ENCODE measurements around the gene B3GNT9.
"Not testable (repeated sequence)": the region's sequence is repeated elsewhere in the genome, so short reads cannot be mapped to it uniquely, and the experiment has no call there.

B3GNT9 gene

DNA sequence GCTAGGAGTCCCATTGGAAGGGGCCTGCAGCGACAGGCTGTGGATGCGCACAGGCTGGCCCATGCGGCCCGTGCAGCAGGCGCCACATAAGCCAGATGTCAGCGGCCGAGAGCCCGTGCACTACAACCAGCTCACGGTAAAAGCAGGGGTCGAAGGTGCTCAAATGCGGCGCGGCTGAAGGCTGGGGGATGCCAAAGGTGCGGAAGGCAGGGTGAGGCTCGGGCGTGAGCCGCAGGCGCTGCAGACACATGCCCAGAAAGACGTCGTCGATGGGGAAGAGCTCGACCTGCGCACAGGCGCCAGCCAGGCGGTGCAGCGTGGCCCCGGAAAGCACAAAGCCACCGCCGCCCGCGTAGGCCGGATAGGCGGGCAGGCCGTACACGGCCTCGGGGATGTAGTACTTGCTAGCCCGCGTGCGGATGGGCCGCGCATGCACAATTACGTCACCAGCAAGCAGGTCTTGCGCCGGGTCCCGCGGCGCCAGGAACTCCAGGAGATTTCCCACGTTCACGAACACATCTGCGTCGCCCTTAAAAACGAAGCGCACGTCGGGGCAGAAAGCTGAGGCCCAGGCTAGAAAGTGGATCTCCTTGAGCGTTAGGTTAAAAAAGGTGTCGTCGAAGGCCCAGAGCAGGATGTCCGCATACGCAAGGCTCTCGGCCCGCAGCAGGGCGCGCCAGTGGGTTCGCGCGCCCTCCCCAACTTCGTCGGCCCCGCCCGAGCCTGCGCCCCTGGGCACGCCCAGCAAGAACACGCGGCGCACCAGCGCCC lies 1.3 kb downstream of the B3GNT9 start:
- DNase-seq: no peak

DNA sequence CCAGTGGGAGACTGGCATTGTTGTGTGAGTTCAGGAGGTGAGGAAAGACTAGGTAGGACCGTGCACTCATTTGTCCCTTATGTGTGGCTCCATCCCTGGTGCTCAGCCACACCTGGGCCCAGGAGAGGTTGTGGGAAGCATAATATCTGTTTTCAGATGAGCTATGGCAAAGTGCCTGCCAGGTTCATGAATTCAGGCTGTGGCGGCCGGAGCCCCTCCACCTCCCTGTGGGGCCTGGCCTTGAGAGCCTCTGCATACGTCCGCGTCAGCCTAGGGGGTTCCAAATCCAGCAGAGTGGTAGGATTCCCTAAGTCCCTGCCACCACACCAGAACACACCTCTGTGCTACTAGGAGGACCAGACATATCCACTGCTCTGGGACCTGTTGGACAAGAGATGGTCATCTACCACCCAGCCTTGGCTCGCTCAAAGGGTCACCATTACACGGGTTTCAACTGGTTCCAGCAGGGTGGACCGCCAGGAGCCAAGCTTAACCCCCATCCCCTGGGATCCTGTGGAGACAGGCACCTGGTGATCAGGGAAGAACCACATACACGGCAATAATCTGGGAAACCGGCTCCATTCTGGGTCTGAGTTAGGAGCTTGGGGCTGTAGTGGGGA lies 2.0 kb downstream of the B3GNT9 start:
- DNase-seq: no peak

- no peak for DNase-seq
Observed at GRCh38 chr16:67148221-67148620, 2.6 kb downstream of the B3GNT9 start.

DNA sequence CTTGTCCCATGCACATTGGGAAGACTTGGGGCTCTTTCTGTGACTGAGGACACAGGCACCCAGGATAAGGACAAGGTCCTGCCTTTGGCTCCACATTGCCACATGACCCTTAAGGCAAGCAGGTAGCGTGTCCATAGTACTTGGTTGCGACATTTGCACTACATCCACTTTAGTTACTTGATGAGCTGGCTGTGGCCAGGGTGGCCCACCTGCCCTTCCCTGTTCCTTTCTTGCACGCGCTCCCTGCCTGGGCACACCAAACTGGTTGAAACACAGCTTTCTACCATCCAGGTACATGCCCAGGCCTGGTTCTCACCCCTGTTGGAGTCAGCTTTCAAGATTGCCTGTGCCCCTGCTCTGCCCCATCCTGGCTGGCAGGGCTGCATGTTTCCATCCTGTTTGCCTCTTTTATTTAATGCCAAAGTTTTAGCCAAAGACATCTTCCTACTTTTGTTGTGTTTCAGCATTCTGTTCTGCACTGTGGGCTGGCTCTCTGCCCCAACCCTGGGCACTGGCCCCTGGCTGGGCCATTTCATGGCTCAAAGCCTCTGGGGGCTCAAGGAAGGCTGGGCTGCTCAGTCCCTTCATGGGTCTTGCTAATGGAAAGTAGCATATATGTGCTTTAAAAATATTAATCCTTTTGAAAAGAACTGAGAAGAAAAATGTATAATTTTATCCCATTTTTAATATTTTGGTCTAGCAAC lies 3.2 kb downstream of the B3GNT9 start:
- DNase-seq: no peak

GRCh38 chr16:67146523-67147357 lies 4.1 kb downstream of the B3GNT9 start:
- DNase-seq: no peak

- no peak for DNase-seq
Observed at GRCh38 chr16:67145746-67146145, 5.1 kb downstream of the B3GNT9 start.

DNA sequence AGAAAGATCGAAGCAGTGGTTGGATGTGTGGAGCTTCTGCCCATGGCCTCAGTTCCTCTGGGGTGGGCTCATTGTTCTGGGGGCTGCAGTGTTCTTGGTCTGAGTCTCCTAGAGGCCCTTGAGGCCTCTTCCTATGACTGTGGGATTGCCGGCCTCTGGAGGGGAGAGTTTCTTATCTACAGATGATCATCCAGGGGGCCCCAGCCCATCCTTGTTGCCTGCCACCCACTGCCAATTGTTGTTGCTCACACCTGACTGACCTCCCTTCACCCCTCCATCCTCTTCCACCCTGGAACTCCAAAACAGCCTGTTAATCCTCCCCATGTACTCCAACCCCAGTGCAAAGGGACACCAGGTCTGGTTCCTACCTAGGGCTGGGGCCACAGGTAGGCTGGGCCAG lies 5.9 kb downstream of the B3GNT9 start:
- no peak for DNase-seq

- DNase-seq: no peak
Observed at GRCh38 chr16:67142342-67142741, 8.5 kb downstream of the B3GNT9 start.

DNA sequence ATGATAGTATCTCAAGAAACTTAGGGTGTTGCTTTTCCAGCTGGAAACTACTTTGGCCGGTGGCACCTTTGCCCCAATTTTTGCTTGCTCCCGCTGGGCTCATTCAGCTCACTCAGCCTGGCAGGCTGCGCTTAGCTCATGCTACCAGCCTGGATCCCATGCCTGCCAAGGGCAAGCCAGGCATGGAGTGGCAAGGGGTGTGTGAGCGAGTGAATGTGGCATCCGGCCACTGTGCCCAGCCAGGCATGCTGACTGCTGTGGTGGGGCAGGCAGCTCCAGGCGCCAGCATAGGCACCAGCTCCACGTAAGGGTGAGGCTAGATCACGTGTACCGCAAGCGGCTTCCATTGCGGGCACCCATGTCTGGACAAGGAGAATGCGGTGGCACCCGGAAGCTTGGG lies 9.4 kb downstream of the B3GNT9 start:
- no peak for DNase-seq

DNA sequence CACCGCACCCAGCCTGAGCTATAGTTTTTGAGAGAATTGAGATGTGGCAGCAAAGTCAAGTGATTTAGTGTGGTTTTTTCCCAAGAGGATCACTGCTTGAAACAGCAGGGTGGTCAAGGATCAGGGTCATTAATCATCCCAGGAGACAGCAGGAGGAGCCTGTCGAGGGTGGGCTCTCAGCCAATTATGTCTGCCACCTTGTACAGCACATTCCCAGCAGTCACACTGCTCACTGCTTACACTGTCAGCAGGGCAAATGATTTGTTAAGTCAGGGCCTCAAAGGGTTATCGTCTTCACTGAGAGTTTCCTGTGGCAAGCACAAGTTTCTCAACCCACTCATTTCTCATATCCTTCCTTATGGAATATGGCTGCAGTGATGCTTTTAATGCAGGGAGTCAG lies 13.2 kb downstream of the B3GNT9 start:
- no peak for DNase-seq

DNA sequence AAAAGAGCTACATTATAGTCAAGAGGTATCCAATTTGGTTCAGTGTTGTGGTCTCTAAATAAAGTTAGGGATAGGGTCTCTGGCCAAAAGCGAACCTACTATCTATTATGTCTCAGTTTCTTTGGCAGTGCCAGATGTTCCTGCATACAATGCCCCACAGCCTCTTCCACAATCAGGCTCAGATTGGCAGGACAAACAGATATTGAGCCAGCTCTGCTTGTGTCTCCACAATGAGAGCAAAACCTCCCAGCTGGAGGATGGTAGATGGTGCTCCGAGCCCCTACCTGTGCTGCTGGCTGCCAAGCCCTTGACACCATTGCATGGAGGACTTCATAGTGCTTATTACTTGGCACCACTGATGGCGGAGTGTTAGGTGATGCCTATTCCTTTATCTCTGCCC lies 21.4 kb downstream of the B3GNT9 start:
- no peak for DNase-seq

DNA sequence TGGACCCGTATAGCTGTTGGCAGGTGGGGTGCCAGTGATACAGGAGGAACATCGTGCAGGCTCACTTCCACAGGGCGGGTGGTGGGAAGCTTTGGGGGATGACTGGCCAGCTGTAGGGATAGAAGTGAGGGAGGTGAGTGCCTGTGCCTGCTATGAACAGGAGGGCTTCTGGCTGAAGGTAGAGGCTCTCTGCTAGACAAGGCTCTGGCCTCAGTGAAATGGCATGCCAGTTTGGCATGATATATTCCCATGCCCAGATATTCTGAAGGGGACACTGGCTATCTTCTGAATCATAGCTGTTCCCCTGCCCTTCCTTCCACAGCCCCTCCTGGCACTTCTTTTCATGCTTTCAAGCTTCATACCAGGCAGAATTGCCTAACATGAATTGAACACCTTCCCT lies 21.9 kb downstream of the B3GNT9 start:
- DNase-seq: no peak

DNA sequence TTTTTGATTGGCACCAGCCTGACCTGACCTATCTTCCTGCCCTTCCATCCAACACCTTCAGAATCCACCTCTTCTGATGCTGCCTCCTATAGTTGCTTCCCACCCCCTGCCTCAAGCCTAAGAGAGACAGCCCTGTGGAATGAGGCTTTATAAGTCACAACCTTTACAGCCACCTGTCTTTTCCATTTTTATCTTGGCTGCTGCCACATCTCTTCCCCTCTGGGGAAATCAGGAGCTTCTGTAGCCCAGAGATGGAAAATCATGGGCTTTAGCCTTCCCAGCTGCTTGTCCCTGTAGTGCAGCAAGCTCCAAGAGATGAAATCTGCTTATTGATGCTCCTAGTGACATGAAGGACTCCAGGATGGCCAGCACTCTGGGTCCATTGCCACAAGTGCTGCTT lies 22.4 kb downstream of the B3GNT9 start:
- no peak for DNase-seq

GRCh38 chr16:67122799-67123198 lies 28.0 kb downstream of the B3GNT9 start:
- DNase-seq: not testable (repeated sequence)

- no peak for DNase-seq
Observed at GRCh38 chr16:67120025-67120424, 30.8 kb downstream of the B3GNT9 start.

GRCh38 chr16:67117716-67118115 lies 33.1 kb downstream of the B3GNT9 start:
- no peak for DNase-seq

DNA sequence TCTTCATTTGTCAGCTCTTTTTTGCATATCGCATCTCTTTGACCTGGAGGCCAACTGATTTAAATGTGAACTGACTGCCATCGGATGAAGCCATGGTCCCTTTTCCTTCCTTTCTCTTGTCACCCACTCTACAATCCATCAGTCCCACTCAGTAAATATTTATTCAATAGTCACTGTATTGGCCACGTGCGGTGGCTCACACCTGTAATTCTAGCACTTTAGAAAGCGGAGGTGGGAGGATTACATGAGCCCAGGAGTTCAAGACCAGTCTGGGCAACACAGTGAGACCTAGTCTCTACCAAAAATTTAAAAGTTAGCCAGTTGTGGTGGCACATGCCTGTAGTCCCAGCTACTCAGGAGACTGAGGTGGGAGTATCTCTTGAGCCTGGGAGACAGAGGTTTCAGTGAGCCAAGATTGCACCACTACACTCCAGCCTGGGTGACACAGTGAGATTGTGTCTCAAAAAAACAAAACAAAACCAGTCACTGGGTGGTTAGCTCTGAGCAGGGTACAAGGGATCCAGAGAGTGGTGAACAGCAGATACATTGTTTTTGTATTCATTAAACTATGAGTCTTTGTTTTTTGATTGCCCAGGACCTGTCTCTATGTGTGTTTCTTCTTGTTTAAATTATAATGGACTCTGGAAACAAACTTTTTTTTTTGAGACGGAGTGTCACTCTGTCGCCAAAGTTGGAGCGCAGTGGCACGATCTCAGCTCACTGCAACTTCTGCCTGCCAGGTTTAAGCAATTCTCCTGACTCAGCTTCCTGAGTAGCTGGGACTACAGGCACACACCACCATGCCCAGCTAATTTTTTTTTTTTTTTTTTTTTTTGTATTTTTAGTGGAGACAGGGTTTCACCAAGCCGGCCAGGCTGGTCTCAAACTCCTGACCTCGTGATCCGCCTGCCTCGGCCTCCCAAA lies 34.1 kb downstream of the B3GNT9 start:
- DNase-seq: no peak

DNA sequence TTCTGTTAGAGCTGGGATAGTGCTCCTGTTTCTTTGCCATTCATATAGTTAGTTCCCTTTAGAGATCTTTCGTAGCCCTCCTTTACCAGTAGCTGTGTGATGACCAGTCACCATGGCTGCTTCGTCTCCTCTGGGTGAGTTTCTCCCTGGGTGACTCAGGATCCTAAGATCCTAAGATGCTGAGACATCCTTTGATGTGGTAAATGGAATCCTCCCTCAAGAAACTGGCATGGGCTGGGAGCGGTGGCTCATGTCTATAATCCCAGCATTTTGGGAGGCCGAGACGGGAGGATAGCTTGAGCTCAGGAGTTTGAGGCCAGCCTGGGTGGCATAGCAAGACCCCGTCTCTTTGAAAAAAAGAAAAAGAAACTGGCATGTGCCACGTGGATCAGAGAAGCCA lies 35.2 kb downstream of the B3GNT9 start:
- no peak for DNase-seq

GRCh38 chr16:67114793-67115192 lies 36.0 kb downstream of the B3GNT9 start:
- no peak for DNase-seq

GRCh38 chr16:67112591-67113399 lies 38.0 kb downstream of the B3GNT9 start:
- no peak for DNase-seq

DNA sequence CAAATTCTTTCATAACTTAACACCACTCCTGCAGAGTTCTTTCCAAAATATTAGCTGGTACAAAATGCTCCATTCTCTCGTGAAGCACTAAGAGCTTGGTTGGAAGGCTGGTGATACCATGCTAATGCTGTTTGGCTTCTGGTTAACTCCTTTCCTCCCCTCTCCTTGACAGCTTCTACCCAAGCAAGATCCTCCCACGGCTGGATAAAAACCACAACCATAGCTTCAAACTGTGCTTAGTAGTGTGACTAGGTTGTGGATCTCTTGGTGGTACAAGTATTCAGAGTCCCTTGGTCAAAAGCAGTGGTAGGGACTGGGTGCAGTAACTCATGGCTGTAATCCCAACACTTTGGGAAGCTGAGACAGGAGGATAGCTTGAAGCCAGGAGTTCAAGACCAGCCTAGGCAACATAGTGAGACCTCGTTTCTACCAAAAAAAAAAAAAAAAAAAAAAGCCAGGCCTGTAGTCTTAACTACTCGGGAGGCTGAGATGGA lies 38.8 kb downstream of the B3GNT9 start:
- DNase-seq: no peak

Measured in NCI-H345 (cell line).